COLO668 (cell line): ENCODE results near the gene CDC23.
"Not testable (repeated sequence)": the region's sequence is repeated elsewhere in the genome, so short reads cannot be mapped to it uniquely, and the experiment has no call there.

Experiments used
- DNase-seq: peaks from one replicate; lab custom pipeline; 2025; ENCODE audit not compliant: unreplicated experiment; lab: John Stamatoyannopoulos, UW

CDC23 gene

GRCh38 chr5:138216799-138217198 lies 3.7 kb upstream of the CDC23 start:
- DNase-seq, result no peak

GRCh38 chr5:138212828-138213160 lies 329 bp downstream of the CDC23 start:
- peak; percentile 12 for DNase-seq

- no peak for DNase-seq
These were observed 2.1 kb downstream of the CDC23 start for GRCh38 chr5:138210985-138211384.

GRCh38 chr5:138193859-138194258 lies 19.3 kb downstream of the CDC23 start:
- DNase-seq, result not testable (repeated sequence)

- DNase-seq, result no peak
These were observed 20.3 kb downstream of the CDC23 start for GRCh38 chr5:138192826-138193225.

- no peak for DNase-seq
These were observed 24.5 kb downstream of the CDC23 start for GRCh38 chr5:138188626-138189025.

- no peak for DNase-seq
These were observed 27.1 kb downstream of the CDC23 start for GRCh38 chr5:138186002-138186447.

GRCh38 chr5:138182808-138183207 lies 30.3 kb downstream of the CDC23 start:
- no peak for DNase-seq

- no peak for DNase-seq
These were observed 32.3 kb downstream of the CDC23 start for GRCh38 chr5:138180841-138181240.

- peak; percentile 2 for DNase-seq
These were observed 32.8 kb downstream of the CDC23 start for GRCh38 chr5:138180183-138180782.

- DNase-seq, result peak; percentile 2
These were observed 33.8 kb downstream of the CDC23 start for GRCh38 chr5:138179277-138179857.

GRCh38 chr5:138178516-138179276 lies 34.4 kb downstream of the CDC23 start, which contains the start of the genes BRD8 and KIF20A:
Gene BRD8, minus strand, starts transcription at chr5:138178630. Its CDS starts 16 bp downstream, at chr5:138178614.
Gene KIF20A, plus strand, starts transcription at chr5:138179112. Its CDS starts 569 bp downstream, at chr5:138179681.
- DNase-seq, result peak; percentile 88

GRCh38 chr5:138177941-138178515 lies 35.1 kb downstream of the CDC23 start:
- peak; percentile 6 for DNase-seq

- no peak for DNase-seq
These were observed 42.8 kb downstream of the CDC23 start for GRCh38 chr5:138170299-138170698.

GRCh38 chr5:138169124-138169523 lies 44.0 kb downstream of the CDC23 start:
- no peak for DNase-seq

- no peak for DNase-seq
These were observed 49.4 kb downstream of the CDC23 start for GRCh38 chr5:138163721-138164120.

GRCh38 chr5:138160706-138161105 lies 52.4 kb downstream of the CDC23 start:
- no peak for DNase-seq

- no peak for DNase-seq
These were observed 53.5 kb downstream of the CDC23 start for GRCh38 chr5:138159666-138160065.

- no peak for DNase-seq
These were observed 55.5 kb downstream of the CDC23 start for GRCh38 chr5:138157626-138158025.

GRCh38 chr5:138155977-138156376 lies 57.1 kb downstream of the CDC23 start:
- DNase-seq, result not testable (repeated sequence)

- no peak for DNase-seq
These were observed 63.6 kb downstream of the CDC23 start for GRCh38 chr5:138149530-138149929.

GRCh38 chr5:138148811-138149210 lies 64.3 kb downstream of the CDC23 start:
- DNase-seq, result no peak
